Trophoblast cell (in vitro differentiated cells and primary cell): Measurements from ENCODE around the gene S100A7A.

Source experiments
- DNase-seq, 2 donors: peaks; one replicate each; pipeline ENCODE4 v3.0.0-alpha.2; 2016
- H2AFZ ChIP-seq: 2 replicates; pipeline ENCODE4 v1.6.1; 2013; ENCODE audit warnings: low read length, moderate library complexity, mild to moderate bottlenecking; ENCODE audit not compliant: insufficient read depth, poor library complexity
- H2AK5ac ChIP-seq: 2 replicates; pipeline ENCODE4 v1.6.1; 2013; ENCODE audit warnings: mild to moderate bottlenecking, low read length
- H2BK120ac ChIP-seq: 2 replicates; pipeline ENCODE4 v1.6.1; 2013; ENCODE audit warnings: low read length, mild to moderate bottlenecking, moderate library complexity; ENCODE audit not compliant: insufficient read depth, poor library complexity
- H2BK12ac ChIP-seq: 2 replicates; pipeline ENCODE4 v1.6.1; 2013; ENCODE audit warnings: mild to moderate bottlenecking, low read length, moderate library complexity
- H2BK5ac ChIP-seq: 2 replicates; pipeline ENCODE4 v1.6.1; 2013; ENCODE audit warnings: low read length, low read depth, moderate library complexity, mild to moderate bottlenecking; ENCODE audit not compliant: poor library complexity
- H3K14ac ChIP-seq: 2 replicates; pipeline ENCODE4 v1.6.1; 2013; ENCODE audit warnings: mild to moderate bottlenecking, low read length
- H3K18ac ChIP-seq: 2 replicates; pipeline ENCODE4 v1.6.1; 2013; ENCODE audit warnings: mild to moderate bottlenecking, low read length
- H3K23ac ChIP-seq: 2 replicates; pipeline ENCODE4 v1.6.1; 2013; ENCODE audit warnings: low read length
- H3K27ac ChIP-seq: 2 replicates; pipeline ENCODE4 v1.5.1; 2013; ENCODE audit warnings: low read depth, mild to moderate bottlenecking, inconsistent platforms, low read length, moderate library complexity
- H3K27me3 ChIP-seq: 2 replicates; pipeline ENCODE4 v1.6.1; 2013; ENCODE audit warnings: inconsistent platforms, mild to moderate bottlenecking, low read length, moderate library complexity; ENCODE audit not compliant: insufficient read depth
- H3K36me3 ChIP-seq, 2 experiments: 1 replicate in 1 of 2; 2 replicates in 1 of 2; pipeline ENCODE4 v1.6.1; 2013; ENCODE audit warnings: low read length in 2 of 2, mild to moderate bottlenecking in 2 of 2, moderate library complexity in 1 of 2; ENCODE audit not compliant: insufficient read depth in 2 of 2, control insufficient read depth in 1 of 2
- H3K4ac ChIP-seq: 2 replicates; pipeline ENCODE4 v1.6.1; 2013; ENCODE audit warnings: low read depth, mild to moderate bottlenecking, low read length, moderate library complexity
- H3K4me1 ChIP-seq, 2 experiments: 1 replicate in 1 of 2; 2 replicates in 1 of 2; pipeline ENCODE4 v1.6.1; 2013; ENCODE audit warnings: low read length in 2 of 2, mild to moderate bottlenecking in 2 of 2, moderate library complexity in 1 of 2; ENCODE audit not compliant: insufficient read depth in 2 of 2, control insufficient read depth in 1 of 2
- H3K4me2 ChIP-seq: 2 replicates; pipeline ENCODE4 v1.6.1; 2013; ENCODE audit warnings: inconsistent platforms, mild to moderate bottlenecking, low read length, moderate library complexity
- H3K4me3 ChIP-seq: 2 replicates; pipeline ENCODE4 v1.5.1; 2013; ENCODE audit warnings: mild to moderate bottlenecking, low read depth, low read length, inconsistent platforms
- H3K79me1 ChIP-seq: one replicate; pipeline ENCODE4 v1.6.1; 2013; ENCODE audit warnings: low read length
- H3K79me2 ChIP-seq: 2 replicates; pipeline ENCODE4 v1.6.1; 2013; ENCODE audit warnings: low read length, mild to moderate bottlenecking; ENCODE audit not compliant: control insufficient read depth, insufficient read depth, poor library complexity
- H3K9ac ChIP-seq: 2 replicates; pipeline ENCODE4 v1.6.1; 2013; ENCODE audit warnings: mild to moderate bottlenecking, low read length
- H3K9me3 ChIP-seq: 2 replicates; pipeline ENCODE4 v1.6.1; 2013; ENCODE audit warnings: low read depth, mild to moderate bottlenecking, control low read depth, inconsistent platforms, low read length; ENCODE audit not compliant: insufficient read depth
- H4K12ac ChIP-seq: 2 replicates; pipeline ENCODE4 v1.6.1; 2013; ENCODE audit warnings: low read depth, mild to moderate bottlenecking, low read length, moderate library complexity
- H4K8ac ChIP-seq: 2 replicates; pipeline ENCODE4 v1.6.1; 2013; ENCODE audit warnings: low read depth, mild to moderate bottlenecking, low read length, moderate library complexity
- H4K91ac ChIP-seq: one replicate; pipeline ENCODE4 v1.6.1; 2013; ENCODE audit warnings: low read depth, mild to moderate bottlenecking, low read length, moderate library complexity
- WGBS: extraction: QIAGEN DNeasy Blood & Tissue Kit; methylation state at CpG from one replicate; pipeline ENCODE4 v1.1.7; 2013; ENCODE audit warnings: missing lambda C conversion rate; ENCODE audit not compliant: insufficient read length, insufficient coverage; ENCODE audit errors: extremely low coverage; 5-methylcytosine and 5-hydroxymethylcytosine counted together

Gene S100A7A

GRCh38 chr1:153379591-153379990, 36.7 kb upstream of the S100A7A start:
- WGBS: no CpG with 5 or more reads among the region's 10 CpGs
- H2BK120ac ChIP-seq: no peak overlapping the region
- H3K4me1 ChIP-seq: no peaks in the 10 kb centered on the region
- no peaks in the 10 kb centered on the region for H3K79me2 ChIP-seq
- no peak overlapping the region for H4K12ac ChIP-seq
- no peak overlapping the region for H3K27ac ChIP-seq
- no peak overlapping the region for H3K14ac ChIP-seq
- H3K9me3 ChIP-seq: peaks cover 8% of the 10 kb centered on the region
- H2AK5ac ChIP-seq: no peak overlapping the region
- no peak overlapping the region for H2BK12ac ChIP-seq
- no peaks in the 10 kb centered on the region for H3K27me3 ChIP-seq
- no peak overlapping the region for H3K23ac ChIP-seq
- no peaks in the 10 kb centered on the region for H3K79me1 ChIP-seq
- H3K4ac ChIP-seq: no peak overlapping the region
- no peak overlapping the region for H4K8ac ChIP-seq
- H3K4me2 ChIP-seq: no peak overlapping the region
- H3K18ac ChIP-seq: no peak overlapping the region
- no peak overlapping the region for H2BK5ac ChIP-seq
- H4K91ac ChIP-seq: no peak overlapping the region
- no peak overlapping the region for H3K4me3 ChIP-seq
- no peak overlapping the region for H2AFZ ChIP-seq
- H3K36me3 ChIP-seq: no peaks in the 10 kb centered on the region
- H3K9ac ChIP-seq: no peak overlapping the region
- no peak for DNase-seq

- H3K14ac ChIP-seq: no peak overlapping the region
- H2BK120ac ChIP-seq: no peak overlapping the region
- no peak overlapping the region for H2AFZ ChIP-seq
- H4K8ac ChIP-seq: no peak overlapping the region
- no peak for DNase-seq
- H3K4ac ChIP-seq: no peak overlapping the region
- no peak overlapping the region for H3K4me3 ChIP-seq
- H4K91ac ChIP-seq: no peak overlapping the region
- H3K36me3 ChIP-seq: no peaks in the 10 kb centered on the region
- no peaks in the 10 kb centered on the region for H3K27me3 ChIP-seq
- WGBS: no CpG with 5 or more reads among the region's 23 CpGs
- no peak overlapping the region for H2BK12ac ChIP-seq
- H4K12ac ChIP-seq: no peak overlapping the region
- H2AK5ac ChIP-seq: no peak overlapping the region
- H3K4me1 ChIP-seq: no peaks in the 10 kb centered on the region
- no peak overlapping the region for H3K18ac ChIP-seq
- H3K4me2 ChIP-seq: no peak overlapping the region
- H3K9ac ChIP-seq: no peak overlapping the region
- H3K23ac ChIP-seq: no peak overlapping the region
- no peaks in the 10 kb centered on the region for H3K79me2 ChIP-seq
- H2BK5ac ChIP-seq: no peak overlapping the region
- no peak overlapping the region for H3K27ac ChIP-seq
- H3K9me3 ChIP-seq: peaks cover 8% of the 10 kb centered on the region
- no peaks in the 10 kb centered on the region for H3K79me1 ChIP-seq
These were observed 35.6 kb upstream of the S100A7A start for GRCh38 chr1:153380711-153381110.

GRCh38 chr1:153384958-153385580, 31.3 kb upstream of the S100A7A start:
- no peak overlapping the region for H3K27ac ChIP-seq
- no peak overlapping the region for H3K4ac ChIP-seq
- no peak overlapping the region for H2BK12ac ChIP-seq
- H3K18ac ChIP-seq: no peak overlapping the region
- no peaks in the 10 kb centered on the region for H3K79me2 ChIP-seq
- H3K36me3 ChIP-seq: no peaks in the 10 kb centered on the region
- no peaks in the 10 kb centered on the region for H3K4me1 ChIP-seq
- H4K8ac ChIP-seq: no peak overlapping the region
- H3K9me3 ChIP-seq: peaks cover 5% of the 10 kb centered on the region
- H3K9ac ChIP-seq: no peak overlapping the region
- H3K4me2 ChIP-seq: no peak overlapping the region
- H4K12ac ChIP-seq: no peak overlapping the region
- DNase-seq: no peak
- no peaks in the 10 kb centered on the region for H3K27me3 ChIP-seq
- WGBS: no CpG with 5 or more reads among the region's 4 CpGs
- no peak overlapping the region for H2BK120ac ChIP-seq
- no peak overlapping the region for H2AK5ac ChIP-seq
- H3K14ac ChIP-seq: no peak overlapping the region
- H4K91ac ChIP-seq: no peak overlapping the region
- H2BK5ac ChIP-seq: no peak overlapping the region
- H3K4me3 ChIP-seq: no peak overlapping the region
- H3K23ac ChIP-seq: no peak overlapping the region
- no peak overlapping the region for H2AFZ ChIP-seq
- H3K79me1 ChIP-seq: no peaks in the 10 kb centered on the region

GRCh38 chr1:153386500-153386901, 29.8 kb upstream of the S100A7A start:
- H3K9me3 ChIP-seq: peaks cover 3% of the 10 kb centered on the region
- no peaks in the 10 kb centered on the region for H3K4me1 ChIP-seq
- no peaks in the 10 kb centered on the region for H3K79me1 ChIP-seq
- H3K23ac ChIP-seq: no peak overlapping the region
- no peak overlapping the region for H4K8ac ChIP-seq
- no peak overlapping the region for H3K18ac ChIP-seq
- no peaks in the 10 kb centered on the region for H3K36me3 ChIP-seq
- H3K27me3 ChIP-seq: no peaks in the 10 kb centered on the region
- H3K4me3 ChIP-seq: no peak overlapping the region
- no peak overlapping the region for H4K12ac ChIP-seq
- H3K27ac ChIP-seq: no peak overlapping the region
- no peak overlapping the region for H2AFZ ChIP-seq
- no peak overlapping the region for H4K91ac ChIP-seq
- no peak overlapping the region for H2BK120ac ChIP-seq
- no peak overlapping the region for H3K4ac ChIP-seq
- no peak overlapping the region for H3K9ac ChIP-seq
- no peak overlapping the region for H3K4me2 ChIP-seq
- no peak overlapping the region for H2AK5ac ChIP-seq
- H2BK5ac ChIP-seq: no peak overlapping the region
- no peaks in the 10 kb centered on the region for H3K79me2 ChIP-seq
- peak in 1 of 2 donors; percentile 16 for DNase-seq
- H3K14ac ChIP-seq: no peak overlapping the region
- no CpG with 5 or more reads among the region's 5 CpGs for WGBS
- H2BK12ac ChIP-seq: no peak overlapping the region
